B cell (primary cell): ENCODE data around the gene SHROOM2.

Source experiments
- EZH2 ChIP-seq: IDR thresholded peaks from 2 replicates; pipeline ENCODE4 v1.6.1; 2012; ENCODE audit warnings: borderline replicate concordance, low read depth, mild to moderate bottlenecking, moderate library complexity, low read length; ENCODE audit not compliant: insufficient read depth, poor library complexity, severe bottlenecking
- TF ChIP-seq, protein P1 (sequence below): fragments of 200-600 bp; IDR thresholded peaks from one replicate; pipeline ENCODE4 v1.8.0; 2022; ENCODE audit warnings: antibody characterized with exemption, mild to moderate bottlenecking

DNA sequence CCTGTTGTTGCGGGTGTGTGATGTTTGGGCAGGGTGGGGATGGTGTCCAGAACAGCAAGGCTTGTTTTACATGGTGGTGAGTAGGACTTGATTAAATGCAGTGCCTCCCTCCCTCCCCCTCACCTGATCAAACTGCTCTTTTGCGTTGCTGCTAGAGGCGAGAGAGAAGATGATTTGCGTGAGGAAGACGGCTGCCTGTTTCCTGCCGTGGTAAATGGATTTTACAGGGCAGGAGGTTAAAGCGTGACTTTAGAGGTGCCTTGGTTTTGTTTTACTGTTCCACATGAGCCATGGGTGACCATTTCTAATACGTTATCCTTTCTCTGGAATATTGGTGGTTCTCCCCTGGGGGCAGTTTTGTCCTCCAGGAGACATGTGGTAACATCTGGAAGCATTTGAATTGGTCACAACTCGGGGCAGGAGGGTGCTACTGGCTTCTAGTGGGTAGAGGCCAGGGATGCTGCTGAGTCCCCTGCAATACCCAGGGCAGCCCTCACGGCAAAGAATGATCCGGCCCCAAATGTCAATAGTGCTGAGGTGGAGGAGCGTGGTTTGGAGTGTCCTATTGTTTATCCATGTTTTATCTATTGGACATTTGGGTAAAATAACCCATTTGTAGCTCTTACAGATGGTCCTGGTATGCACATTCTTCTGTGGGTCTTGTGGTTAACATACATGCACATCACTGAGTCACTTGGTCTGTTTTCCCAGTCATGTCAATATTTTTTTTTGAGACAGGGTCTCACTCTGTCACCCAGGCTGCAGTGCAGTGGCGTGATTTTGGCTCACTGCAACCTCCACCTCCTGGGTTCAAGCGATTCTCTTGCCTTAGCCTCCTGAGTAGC is 73.7 kb downstream of the SHROOM2 start:
- TF ChIP-seq, protein P1, sequence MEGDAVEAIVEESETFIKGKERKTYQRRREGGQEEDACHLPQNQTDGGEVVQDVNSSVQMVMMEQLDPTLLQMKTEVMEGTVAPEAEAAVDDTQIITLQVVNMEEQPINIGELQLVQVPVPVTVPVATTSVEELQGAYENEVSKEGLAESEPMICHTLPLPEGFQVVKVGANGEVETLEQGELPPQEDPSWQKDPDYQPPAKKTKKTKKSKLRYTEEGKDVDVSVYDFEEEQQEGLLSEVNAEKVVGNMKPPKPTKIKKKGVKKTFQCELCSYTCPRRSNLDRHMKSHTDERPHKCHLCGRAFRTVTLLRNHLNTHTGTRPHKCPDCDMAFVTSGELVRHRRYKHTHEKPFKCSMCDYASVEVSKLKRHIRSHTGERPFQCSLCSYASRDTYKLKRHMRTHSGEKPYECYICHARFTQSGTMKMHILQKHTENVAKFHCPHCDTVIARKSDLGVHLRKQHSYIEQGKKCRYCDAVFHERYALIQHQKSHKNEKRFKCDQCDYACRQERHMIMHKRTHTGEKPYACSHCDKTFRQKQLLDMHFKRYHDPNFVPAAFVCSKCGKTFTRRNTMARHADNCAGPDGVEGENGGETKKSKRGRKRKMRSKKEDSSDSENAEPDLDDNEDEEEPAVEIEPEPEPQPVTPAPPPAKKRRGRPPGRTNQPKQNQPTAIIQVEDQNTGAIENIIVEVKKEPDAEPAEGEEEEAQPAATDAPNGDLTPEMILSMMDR, result no peak
- no peak for TF ChIP-seq EZH2
